OCI-LY1 (cell line): ENCODE data around the gene PTPA.

Experiments
- H2AFZ ChIP-seq: fragments of 200-600 bp; sonication (generic), shearing (Covaris generic); 2 replicates; pipeline ENCODE4 v1.6.0; 2014; ENCODE audit warnings: antibody characterized with exemption, mild to moderate bottlenecking, low read length
- H3F3A ChIP-seq: fragments of 200-600 bp; sonication (generic), shearing (Covaris generic); 2 replicates; pipeline ENCODE4 v1.6.0; 2014; ENCODE audit warnings: mild to moderate bottlenecking, antibody characterized with exemption, low read length, moderate library complexity; ENCODE audit not compliant: insufficient read depth
- H3K27ac ChIP-seq: fragments of 200-600 bp; sonication (generic); 2 replicates; pipeline ENCODE4 v1.5.1; 2014; ENCODE audit warnings: low read length, mixed run types, mild to moderate bottlenecking, low read depth; ENCODE audit not compliant: poor library complexity, severe bottlenecking
- H3K27me3 ChIP-seq: fragments of 200-600 bp; sonication (generic); 2 replicates; pipeline ENCODE4 v1.6.0; 2014; ENCODE audit warnings: antibody characterized with exemption, mild to moderate bottlenecking, low read length, moderate library complexity; ENCODE audit not compliant: insufficient read depth
- H3K36me3 ChIP-seq: fragments of 200-600 bp; sonication (generic); 2 replicates; pipeline ENCODE4 v1.6.1; 2014; ENCODE audit warnings: mild to moderate bottlenecking, antibody characterized with exemption, low read length, moderate library complexity, mixed read lengths; ENCODE audit not compliant: insufficient read depth
- H3K4me1 ChIP-seq: fragments of 200-600 bp; sonication (generic); 2 replicates; pipeline ENCODE4 v1.5.1; 2014; ENCODE audit warnings: mild to moderate bottlenecking, low read length, moderate library complexity; ENCODE audit not compliant: insufficient read depth, severe bottlenecking
- H3K4me2 ChIP-seq: fragments of 200-600 bp; sonication (generic), shearing (Covaris generic); 2 replicates; pipeline ENCODE4 v1.6.1; 2014; ENCODE audit warnings: low read length
- H3K4me3 ChIP-seq: fragments of 200-600 bp; sonication (generic); 2 replicates; pipeline ENCODE4 v1.5.1; 2014; ENCODE audit warnings: low read length, low read depth, mild to moderate bottlenecking, mixed read lengths; ENCODE audit not compliant: poor library complexity, severe bottlenecking
- H3K79me2 ChIP-seq: fragments of 200-600 bp; shearing (Covaris generic); 2 replicates; pipeline ENCODE4 v1.6.1; 2016; ENCODE audit warnings: mixed run types, low read length, mixed read lengths; ENCODE audit not compliant: insufficient read depth
- H3K9ac ChIP-seq: fragments of 200-600 bp; sonication (generic), shearing (Covaris generic); 2 replicates; pipeline ENCODE4 v1.6.1; 2014; ENCODE audit warnings: mild to moderate bottlenecking, low read length, mixed read lengths
- H3K9me2 ChIP-seq: fragments of 200-600 bp; sonication (generic), shearing (Covaris generic); 2 replicates; pipeline ENCODE4 v1.6.1; 2014; ENCODE audit warnings: low read depth, mild to moderate bottlenecking, low read length, mixed read lengths
- H3K9me3 ChIP-seq: fragments of 200-600 bp; shearing (Covaris generic); 2 replicates; pipeline ENCODE4 v1.6.1; 2014; ENCODE audit warnings: low read length, mixed read lengths
- H4K20me1 ChIP-seq: fragments of 200-600 bp; sonication (generic), shearing (Covaris generic); 2 replicates; pipeline ENCODE4 v1.6.0; 2016; ENCODE audit warnings: mild to moderate bottlenecking, low read length; ENCODE audit not compliant: insufficient read depth
- EZH2 ChIP-seq: fragments of 200-600 bp; sonication (generic), shearing (Covaris generic); IDR thresholded peaks from 2 replicates; pipeline ENCODE4 v1.8.0; 2017; ENCODE audit warnings: borderline replicate concordance, mixed run types, mild to moderate bottlenecking, antibody characterized with exemption, low read length, moderate library complexity, mixed read lengths
- TF ChIP-seq, protein P1 (sequence below): fragments of 200-600 bp; sonication (generic), shearing (Covaris generic); IDR thresholded peaks from 2 replicates; pipeline ENCODE4 v1.5.1; 2017; ENCODE audit warnings: mild to moderate bottlenecking, antibody characterized with exemption, low read length, moderate library complexity, mixed read lengths

The PTPA gene

DNA sequence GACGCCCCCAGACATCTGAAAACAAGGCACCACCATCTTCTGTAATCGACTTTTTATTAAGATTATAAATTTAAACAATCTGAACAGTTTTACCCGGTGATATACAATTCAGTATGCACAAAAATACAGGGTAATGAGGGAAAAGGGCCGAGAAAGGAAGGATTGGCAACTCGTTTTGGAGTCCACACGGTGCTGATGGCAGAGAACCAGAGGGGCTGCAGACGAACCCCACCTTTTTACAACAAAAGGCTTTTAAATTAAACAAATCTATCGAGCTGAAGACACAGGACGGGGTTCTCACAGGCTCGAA, 64.3 kb downstream of the PTPA start:
- H3F3A ChIP-seq = no peaks in the 10 kb centered on the region
- H4K20me1 ChIP-seq = no peaks in the 10 kb centered on the region
- H3K9me3 ChIP-seq = no peaks in the 10 kb centered on the region
- H3K79me2 ChIP-seq = no peaks in the 10 kb centered on the region
- H3K9ac ChIP-seq = peak overlapping the region; percentile 43; the same call in 1 of the 2 replicates
- H3K4me3 ChIP-seq = peak overlapping the region; percentile 53
- no peak overlapping the region for H2AFZ ChIP-seq
- TF ChIP-seq EZH2 = no peak
- TF ChIP-seq, protein P1, sequence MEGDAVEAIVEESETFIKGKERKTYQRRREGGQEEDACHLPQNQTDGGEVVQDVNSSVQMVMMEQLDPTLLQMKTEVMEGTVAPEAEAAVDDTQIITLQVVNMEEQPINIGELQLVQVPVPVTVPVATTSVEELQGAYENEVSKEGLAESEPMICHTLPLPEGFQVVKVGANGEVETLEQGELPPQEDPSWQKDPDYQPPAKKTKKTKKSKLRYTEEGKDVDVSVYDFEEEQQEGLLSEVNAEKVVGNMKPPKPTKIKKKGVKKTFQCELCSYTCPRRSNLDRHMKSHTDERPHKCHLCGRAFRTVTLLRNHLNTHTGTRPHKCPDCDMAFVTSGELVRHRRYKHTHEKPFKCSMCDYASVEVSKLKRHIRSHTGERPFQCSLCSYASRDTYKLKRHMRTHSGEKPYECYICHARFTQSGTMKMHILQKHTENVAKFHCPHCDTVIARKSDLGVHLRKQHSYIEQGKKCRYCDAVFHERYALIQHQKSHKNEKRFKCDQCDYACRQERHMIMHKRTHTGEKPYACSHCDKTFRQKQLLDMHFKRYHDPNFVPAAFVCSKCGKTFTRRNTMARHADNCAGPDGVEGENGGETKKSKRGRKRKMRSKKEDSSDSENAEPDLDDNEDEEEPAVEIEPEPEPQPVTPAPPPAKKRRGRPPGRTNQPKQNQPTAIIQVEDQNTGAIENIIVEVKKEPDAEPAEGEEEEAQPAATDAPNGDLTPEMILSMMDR = no peak
- H3K27ac ChIP-seq = no peak overlapping the region
- H3K36me3 ChIP-seq = no peaks in the 10 kb centered on the region
- peaks cover 44% of the 10 kb centered on the region for H3K4me1 ChIP-seq
- no peaks in the 10 kb centered on the region for H3K9me2 ChIP-seq
- H3K4me2 ChIP-seq = peak overlapping the region; percentile 76
- peaks cover 13% of the 10 kb centered on the region; the same call in 1 of the 2 replicates for H3K27me3 ChIP-seq

DNA sequence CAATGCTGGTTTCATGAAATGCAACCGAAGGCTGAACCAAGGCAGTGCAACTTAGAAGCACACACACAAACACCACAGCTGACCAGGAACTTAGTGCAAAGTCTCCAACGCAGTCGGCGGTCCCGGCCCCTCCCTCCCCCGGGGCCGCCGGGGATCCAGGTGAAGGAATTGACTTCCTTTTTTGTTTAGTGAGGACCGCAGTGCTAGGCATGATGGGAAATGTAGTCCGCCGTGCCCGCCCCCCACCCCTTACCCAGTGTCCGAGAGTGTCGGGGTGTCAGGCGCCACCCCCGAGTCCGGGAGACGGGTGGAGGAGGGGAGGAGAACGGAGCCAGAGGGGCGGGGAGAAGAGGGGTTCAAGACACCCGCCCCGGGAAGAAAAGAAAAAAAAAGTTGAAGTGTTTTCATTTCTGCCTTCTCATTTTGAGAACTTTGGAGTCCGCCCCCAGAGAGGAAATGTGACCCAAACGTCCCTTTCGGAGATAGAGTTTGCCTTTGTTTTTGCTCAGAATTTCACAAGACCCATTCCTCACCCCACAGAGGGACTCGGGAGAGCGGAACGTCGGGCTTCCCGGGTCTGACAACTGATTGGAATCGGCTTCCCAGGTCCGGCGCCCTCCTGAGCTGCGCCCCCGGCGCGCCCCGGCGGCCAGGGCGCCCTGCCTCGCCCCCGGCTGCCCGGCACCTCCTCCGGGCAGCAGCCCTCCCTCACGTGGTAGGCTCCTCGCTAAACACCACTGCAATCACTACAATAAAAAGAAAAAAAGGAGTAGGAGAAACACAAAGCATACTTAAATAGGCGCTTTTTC, 64.8 kb downstream of the PTPA start:
- Histone ChIP-seq H3K9me2 (no peaks in the 10 kb centered on the region), H3K9ac (peak overlapping the region; percentile 43; the same call in 1 of the 2 replicates), H3K9me3 (no peaks in the 10 kb centered on the region), H3K4me2 (peak overlapping the region; percentile 76), H2AFZ (no peak overlapping the region), H3K27me3 (peaks cover 13% of the 10 kb centered on the region; the same call in 1 of the 2 replicates), H3K36me3 (no peaks in the 10 kb centered on the region), H3K27ac (no peak overlapping the region), H3K79me2 (no peaks in the 10 kb centered on the region), H4K20me1 (no peaks in the 10 kb centered on the region), H3F3A (no peaks in the 10 kb centered on the region), H3K4me1 (peaks cover 44% of the 10 kb centered on the region), H3K4me3 (peak overlapping the region; percentile 53)
- TF ChIP-seq, protein P1 = no peak
- no peak for TF ChIP-seq EZH2

DNA sequence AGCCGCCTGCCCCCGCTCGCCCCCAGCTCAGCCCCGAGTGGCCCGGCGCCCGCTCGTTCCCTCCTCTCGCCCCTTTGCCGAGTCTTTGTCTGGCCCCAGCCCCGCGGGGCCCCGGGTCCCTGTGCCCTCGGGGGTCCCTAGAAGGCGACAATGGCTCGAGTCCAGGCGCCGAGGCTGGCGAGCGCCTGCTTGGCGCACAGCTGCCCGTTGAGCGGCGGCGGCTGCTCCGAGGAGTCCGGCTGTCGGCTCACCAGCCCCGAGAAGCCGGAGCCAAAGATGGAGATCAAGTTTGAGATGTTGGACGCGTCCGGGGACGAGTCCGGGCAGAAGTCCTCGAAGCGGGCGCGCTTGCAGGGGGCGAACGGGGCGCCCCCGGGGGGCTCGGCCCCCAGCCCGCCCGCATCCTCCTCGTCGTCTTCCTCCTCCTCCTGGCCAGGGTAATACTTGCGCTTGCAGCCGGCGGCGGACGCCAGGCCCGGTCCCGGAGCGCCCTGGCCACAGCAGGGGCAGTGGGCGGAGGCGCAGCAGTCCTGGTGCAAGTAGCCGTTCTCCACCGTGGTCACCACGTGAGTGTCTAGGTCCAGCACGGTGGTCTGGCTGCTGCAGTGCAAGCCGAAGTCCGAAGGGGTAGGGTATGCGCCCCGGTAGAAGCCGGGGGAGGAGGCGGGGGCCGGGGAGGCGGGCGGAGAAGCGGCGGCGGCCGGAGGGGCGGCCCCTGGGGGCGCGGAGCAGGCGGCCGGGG, 65.7 kb downstream of the PTPA start:
- TF ChIP-seq, protein P1 = no peak
- no peak for TF ChIP-seq EZH2
- H3K9ac ChIP-seq = no peak overlapping the region
- no peak overlapping the region for H3K27ac ChIP-seq

More for the DNA sequence above, 65.7 kb downstream of the PTPA start:
- H3F3A ChIP-seq = no peaks in the 10 kb centered on the region
- peaks cover 13% of the 10 kb centered on the region; the same call in 1 of the 2 replicates for H3K27me3 ChIP-seq
- H3K9me3 ChIP-seq = no peaks in the 10 kb centered on the region
- peak overlapping the region; percentile 53 for H3K4me3 ChIP-seq
- H3K36me3 ChIP-seq = no peaks in the 10 kb centered on the region
- no peaks in the 10 kb centered on the region for H4K20me1 ChIP-seq
- no peaks in the 10 kb centered on the region for H3K79me2 ChIP-seq
- no peak overlapping the region for H2AFZ ChIP-seq
- peaks cover 44% of the 10 kb centered on the region for H3K4me1 ChIP-seq
- H3K9me2 ChIP-seq = no peaks in the 10 kb centered on the region
- peak overlapping the region; percentile 76 for H3K4me2 ChIP-seq
